Femur (tissue), 1 donor: Measurements from ENCODE around the gene ATP10B.
"Not testable (repeated sequence)": the region's sequence is repeated elsewhere in the genome, so short reads cannot be mapped to it uniquely, and the experiment has no call there.

Source experiments
- DNase-seq: peaks from one replicate; pipeline ENCODE4 v3.0.0-alpha.2; 2017

Gene ATP10B

DNA sequence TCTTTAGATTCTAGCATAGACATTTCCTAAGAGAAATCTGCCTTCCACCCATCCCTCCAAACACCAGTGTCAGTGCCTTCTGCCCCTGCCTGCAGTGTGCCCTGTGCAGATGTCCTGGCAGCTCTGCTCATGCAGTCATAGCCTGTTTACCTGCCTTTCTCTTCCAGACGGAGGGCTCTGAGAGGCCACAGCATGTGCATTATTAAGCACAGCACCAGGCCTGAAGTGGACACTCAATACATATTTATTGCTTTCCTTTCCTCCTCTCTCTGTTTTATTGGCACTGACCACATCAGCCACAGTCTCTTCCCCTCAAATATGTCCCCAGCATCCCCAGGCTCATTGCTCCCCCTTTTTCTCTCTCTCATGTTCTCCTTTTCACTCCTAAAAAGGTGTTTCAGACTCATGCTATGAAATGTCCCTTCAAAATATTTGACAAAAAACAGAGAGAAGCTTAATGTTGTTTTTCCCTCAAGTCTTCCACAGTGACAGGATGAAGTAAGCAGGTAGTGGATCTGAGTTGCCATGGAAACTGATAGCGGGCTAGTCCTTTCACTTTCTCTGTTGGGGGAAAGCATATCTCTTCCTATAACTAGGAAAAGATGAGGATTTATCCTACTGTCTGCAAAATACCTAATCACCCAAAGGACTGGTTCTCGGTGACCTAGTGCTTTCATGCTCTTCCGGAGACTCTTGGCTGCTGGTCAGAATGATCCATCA is 100.9 kb downstream of the ATP10B start:
- no peak for DNase-seq

DNA sequence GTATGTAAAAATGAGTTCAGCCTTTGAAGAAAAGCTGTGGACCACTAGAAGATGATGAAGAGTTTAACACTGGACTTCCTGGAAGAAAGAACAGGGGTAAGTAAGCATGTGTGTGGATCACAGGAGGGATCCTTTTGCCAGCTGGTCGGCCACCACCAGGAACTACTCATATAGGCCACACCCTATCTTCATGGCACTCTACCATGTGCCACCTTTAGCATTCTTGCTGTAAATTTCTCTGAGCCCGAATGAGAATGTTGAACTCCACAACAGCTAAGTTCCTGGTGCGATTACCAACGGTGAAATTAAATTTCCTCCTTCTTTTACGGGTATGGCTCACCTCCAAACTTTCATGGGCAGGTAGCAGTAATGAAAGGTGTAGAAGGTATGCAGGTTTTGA is 102.3 kb downstream of the ATP10B start:
- DNase-seq: no peak

DNA sequence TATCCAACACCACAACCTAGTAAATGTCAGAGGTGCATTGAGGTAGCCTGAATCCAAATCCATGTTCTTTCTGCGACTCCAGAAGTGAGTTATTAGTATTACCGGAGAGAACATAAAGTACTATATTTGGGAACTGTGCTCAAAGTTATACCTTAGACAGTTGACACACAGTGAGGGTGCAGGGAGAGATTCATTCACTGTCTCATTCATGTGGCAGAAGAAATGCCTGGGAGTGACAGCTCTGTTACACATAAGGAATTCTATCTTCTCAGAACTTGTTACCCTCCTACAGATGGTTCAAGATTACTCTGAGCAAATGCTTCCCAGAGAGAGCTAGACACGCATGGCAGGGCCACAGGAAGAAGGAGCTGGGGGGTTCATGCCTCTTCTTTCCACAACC is 103.0 kb downstream of the ATP10B start:
- no peak for DNase-seq

DNA sequence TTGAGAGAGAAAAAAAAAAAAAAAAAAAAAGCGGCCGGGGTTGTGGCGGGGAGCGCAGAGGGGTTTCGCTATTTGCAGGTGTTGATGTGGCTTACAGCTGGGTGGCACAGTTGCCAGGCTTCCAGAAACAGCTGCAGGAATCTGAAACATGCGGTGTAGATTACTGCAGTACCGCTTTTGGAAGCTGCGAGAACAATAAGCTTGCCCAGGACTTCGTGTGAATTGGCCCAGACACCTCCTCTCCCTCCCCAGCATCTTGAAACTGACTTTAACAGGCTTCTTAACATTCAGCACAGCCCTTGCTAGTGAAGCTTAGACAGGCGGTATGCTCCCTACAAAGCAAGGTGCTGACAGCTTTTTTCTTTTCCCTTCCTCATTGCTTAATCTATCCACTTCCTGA is 104.0 kb downstream of the ATP10B start:
- peak; percentile 27 for DNase-seq

DNA sequence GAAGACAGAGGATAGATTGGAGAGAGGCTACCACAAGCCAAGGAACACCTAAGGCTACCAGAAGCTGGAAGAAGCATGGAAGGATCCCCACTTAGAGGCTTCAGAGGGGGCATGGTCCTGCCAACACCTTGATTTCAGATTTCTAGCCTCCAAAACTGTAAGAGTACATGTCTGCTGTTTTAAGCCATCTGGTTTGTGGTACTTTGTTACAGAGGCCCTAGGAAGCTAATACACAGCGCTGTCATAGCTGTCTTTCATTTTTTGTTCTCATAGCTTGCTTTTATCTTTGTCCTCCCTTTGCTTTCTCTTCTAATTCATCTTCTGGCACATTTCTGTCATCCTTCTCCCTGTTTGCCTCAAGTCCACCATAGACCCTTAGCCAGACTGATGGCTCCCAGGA is 104.5 kb downstream of the ATP10B start:
- DNase-seq: no peak

DNA sequence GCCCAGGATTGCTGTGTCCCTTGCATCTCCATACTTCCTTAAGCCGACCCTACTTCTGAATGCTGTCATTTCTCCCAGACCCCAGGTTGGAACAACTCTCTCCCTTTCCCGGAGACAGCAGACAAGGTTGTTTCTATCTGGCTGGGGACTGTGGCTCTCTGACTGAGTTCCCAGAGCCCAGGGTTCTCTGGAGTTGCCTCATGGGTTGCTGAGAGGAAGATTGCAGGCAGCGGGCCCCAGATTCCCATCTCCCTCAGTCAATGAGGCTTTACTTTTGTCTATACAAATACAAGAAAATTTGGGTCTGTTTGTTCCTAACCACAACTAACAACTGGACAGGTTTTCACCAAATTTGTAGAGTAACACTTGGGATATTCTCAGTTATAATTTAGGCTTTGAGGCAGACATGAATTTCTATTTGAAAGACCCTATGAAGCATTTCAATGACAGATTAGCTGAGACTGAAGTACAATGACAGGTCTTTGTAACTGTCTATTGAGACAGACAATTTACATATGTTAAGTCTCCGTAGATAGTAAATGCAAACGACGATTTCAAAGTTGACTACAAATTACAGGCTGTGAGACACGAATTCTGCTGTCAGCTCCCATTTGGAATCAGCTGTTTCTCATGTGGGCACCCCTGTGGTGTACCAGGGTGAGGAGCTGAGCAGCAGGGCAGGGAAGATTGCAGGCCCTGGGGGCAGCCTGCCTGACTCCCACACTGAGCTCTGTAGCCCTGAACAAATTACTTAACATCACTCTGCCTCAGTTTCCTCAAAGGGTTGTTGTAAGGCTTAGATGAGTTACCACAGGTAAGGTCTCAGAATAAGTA is 107.5 kb downstream of the ATP10B start:
- no peak for DNase-seq

DNA sequence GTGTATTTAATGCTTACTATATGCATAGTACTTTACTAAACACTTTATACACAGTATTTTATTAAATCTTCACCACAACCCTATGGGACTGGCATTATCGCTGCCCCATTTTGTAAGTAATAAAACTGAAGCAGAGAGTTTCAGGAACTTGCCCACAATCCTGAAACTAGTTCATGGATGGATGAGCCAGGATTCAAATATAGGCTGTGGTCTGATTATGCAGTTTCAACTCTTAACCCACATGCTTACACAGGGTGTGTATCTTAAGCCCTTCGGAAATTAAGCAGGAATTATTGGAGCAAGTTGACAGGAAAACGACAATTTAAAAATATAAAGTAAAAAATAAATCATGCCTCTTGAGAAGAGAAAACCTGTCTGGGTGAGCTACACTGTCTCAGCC is 109.0 kb downstream of the ATP10B start:
- DNase-seq: no peak

DNA sequence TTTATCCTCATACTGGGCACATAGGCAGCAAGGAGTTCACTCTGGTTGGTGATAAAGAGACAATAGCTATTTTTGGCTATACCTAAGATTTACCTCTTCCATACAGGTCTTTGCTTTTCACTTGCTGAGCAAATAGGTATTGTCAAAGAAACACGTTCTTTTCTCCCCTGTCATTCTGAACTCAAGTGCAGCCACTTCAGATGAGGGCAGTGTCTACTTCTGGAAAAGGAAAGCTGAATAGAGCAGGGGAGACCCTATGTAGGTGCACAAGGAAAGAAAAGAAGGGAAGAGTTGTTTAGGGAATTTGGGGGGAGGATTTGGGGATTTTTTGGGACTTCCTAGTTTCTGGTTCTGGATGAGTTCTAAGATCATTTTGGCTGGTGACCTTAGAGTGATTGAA is 109.6 kb downstream of the ATP10B start:
- DNase-seq: no peak

DNA sequence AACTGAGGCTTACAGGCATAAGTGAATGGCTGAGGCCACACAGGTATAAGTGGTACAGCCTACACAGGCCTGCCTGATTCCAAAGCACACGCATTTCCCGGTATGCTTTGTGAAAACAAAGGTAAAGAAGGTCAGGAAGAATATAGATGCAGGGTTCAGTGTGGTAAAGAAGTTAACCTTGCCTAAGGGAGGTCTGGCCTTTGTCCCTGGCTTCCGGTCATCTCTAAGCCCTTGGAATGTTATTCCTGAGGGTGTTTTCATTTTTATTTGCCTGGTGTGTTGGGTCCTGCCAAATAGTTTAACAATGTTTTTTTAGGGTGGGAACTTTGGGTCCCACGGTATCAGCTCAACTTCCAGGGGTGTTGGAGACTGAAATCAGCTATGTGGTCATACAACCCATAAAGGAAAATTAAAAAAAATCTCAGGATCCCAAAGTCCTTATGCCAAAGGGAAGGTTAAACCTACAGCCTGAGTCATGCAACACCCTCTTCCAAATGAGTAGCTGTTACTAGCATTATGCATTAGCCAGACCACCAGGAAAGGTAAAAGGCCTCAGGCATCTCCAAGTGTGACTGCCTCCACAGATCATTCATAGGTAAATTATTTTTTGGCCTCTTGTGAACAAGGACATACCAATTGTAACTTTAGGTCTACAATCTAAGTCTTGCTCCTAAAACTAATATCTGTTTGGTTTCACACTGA is 124.6 kb downstream of the ATP10B start:
- no peak for DNase-seq

DNA sequence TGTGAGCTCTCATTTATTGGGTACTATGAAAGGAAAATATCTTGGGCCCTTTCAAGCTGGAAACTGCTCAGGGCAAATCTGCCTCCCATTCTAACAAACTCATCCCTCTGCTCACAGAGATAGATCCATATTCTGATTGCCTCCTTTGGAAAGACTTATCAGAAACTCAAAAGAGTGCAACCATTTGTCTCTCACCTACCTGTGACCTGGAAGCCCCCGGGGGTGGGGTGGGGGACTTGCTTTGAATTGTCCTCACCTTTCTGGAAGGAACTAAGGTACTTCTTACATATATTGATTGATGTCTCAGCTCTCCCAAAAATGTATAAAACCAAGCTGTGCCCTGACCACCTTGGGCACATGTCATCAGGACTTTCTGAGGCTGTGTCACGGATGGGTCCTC is 125.3 kb downstream of the ATP10B start:
- no peak for DNase-seq

DNA sequence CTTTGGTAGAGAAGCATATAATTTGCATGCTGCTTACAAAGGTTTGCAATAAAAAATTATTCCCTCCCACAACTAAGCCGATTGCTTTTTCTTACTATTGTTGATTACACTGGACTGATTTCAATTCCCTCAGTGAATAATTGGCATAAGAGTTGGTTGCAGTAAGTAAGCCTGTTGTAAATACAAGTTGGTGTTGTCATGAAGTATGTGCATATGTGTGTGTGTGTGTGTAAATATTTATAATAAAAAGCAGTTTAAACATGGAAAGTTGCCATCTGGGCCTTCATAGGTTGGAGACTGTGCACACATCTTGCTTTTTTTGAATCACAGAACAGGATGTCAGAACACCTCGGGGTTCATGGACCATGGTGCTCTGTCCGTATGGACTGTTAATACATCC is 131.2 kb downstream of the ATP10B start:
- no peak for DNase-seq

DNA sequence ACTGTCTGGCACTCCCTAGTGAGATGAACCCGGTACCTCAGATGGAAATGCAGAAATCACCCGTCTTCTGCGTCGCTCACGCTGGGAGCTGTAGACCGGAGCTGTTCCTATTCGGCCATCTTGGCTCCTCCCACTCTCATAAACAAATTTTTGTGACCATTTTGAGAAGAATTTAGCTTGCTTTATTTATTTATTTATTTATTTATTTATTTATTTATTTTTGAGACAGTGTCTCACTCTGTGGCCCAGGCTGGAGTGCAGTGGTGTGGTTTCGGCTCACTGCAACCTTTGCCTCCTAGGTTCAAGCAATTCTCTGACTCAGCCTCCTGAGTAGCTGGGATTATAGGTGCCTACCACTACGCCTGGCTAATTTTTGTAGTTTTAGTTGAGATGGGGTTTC is 136.5 kb downstream of the ATP10B start:
- not testable (repeated sequence) for DNase-seq

DNA sequence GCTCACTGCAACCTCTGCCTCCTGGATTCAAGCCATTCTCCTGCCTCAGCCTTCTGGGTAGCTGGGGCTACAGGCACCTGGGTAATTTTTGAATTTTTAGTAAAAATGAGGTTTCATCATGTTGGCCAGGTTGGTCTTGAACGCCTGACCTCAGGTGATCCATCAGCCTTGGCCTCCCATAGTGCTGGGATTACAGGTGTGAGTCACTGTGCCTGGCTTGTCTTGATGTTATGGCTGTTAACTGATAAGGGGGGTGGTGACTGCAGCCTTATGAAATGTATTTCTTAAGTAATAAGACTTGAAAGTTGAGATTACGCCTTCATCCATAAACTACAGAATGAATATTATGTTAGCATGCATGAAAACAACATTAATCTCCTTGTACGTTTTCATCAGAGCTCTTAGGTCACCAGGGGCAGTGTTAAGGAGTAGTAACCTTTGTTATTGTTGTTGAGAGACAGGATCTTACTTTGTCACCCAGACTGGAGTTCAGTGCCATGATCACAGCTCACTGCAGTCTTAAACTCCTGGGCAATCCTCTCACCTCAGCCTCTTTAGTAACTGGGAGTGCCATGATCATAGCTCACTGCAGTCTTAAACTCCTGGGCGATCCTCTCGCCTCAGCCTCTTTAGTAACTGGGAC is 148.3 kb downstream of the ATP10B start:
- no peak for DNase-seq

DNA sequence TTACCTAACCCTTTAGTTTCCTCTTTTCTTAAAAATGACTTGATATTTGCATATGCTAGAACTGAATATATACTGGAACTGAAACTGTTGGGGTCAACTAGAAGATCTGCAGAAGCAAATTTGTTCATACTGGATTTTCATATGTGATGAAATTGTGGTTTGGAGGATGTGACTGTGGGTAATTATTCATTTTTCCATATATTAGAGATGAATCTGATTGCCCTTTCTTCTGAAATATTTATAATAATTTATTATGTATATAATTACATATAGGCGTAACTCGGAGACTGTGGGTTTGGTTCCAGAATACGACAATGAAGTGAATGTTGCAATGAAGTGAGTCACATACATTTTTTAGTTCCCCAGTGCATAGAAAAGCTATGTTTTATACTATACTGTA is 149.1 kb downstream of the ATP10B start:
- no peak for DNase-seq

DNA sequence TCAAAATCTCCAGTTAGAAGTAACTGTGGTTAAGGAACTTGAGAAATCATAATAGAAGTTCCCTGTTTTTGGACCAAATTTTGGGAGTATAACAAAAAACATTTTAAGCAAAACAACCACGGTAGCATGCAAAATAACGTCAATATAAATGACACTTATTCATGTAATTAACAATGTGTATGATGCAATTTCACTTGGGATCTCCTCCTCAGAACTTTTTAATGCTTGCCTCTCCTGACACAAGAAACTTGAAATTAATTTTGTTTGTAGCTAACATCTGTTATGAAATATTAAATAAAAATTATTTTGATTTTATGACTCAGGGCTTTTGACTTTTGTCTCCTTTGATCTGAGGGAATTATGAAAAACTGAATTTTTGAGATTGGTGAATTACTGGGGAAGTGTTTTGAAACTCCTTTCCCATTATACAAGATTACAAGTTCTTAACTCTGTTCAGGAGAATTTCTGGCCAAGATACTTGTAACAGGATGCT is 149.7 kb downstream of the ATP10B start:
- DNase-seq: no peak

DNA sequence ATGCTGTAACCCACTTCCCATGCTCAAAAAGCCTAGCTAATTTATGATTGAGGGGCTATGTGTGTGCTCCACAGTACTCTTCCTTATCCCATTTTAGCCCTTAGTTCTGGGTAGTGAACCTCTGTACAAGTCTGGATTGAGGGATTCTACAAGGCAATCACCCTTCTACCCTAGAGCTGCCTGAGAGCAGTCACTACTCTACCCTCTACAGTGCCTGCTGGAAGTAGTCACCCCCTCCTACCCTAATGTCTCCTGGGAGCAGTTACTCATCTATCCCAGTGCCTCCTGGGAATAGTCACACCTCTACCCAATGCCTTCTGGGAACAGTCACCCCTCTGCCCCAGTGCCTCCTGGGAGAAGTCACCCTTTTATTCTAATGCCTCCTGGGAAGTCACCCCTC is 150.6 kb downstream of the ATP10B start:
- DNase-seq: no peak

DNA sequence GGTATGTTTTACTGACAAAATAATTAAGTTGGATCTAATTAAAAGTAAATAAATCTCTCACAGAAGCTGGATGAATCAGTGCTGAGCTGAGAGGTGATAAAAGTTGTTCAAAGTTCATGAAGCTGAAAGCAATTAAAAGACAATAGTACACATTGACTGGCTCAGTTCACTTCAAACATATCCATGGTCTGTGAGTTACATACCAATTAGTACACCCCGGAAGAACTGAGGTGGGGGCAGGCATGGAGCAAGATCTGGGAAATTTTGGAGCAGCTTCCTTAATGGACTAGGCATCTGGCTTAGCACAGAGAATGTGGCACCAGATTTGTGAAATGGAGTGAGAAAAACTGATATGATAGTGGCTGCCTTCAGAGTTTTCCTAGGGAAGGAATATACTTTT is 152.7 kb downstream of the ATP10B start:
- no peak for DNase-seq

DNA sequence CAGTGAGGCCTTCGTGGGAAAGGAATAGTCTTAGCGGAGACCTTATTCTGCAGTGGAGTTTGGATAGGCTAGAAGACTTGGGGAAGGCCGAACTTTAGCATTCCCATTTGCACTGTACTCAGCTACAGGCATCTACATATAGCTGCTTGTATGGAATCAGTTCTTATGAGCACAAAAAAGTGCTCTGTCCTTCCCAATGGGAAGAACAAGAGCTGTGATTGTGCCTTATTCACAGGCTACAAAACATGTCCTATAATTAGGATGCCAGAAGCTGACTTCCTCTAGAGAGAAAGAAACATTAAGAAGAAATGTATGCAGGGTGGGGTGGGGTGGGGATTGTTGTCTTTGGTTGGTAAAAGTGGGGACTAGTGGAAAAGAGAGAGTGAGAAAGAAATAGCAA is 154.7 kb downstream of the ATP10B start:
- no peak for DNase-seq

DNA sequence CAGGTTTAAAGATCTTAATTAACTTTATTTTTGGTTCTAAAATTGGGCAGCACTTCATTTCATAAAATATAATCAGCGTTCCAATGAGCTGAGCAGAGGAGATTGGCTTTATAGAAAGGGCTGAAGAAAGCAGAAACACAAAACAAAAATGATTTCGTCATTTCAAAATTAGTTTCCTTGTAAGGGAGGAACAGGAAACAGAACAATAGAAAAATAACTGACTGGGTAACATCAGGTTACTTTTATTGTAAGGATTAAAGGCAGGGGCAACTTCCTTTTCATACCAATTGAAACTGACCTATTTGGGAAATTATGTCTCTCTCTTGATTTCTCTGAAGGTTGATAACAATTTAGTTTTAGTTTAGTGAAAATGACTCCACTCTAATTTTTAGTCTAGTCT is 157.1 kb downstream of the ATP10B start:
- no peak for DNase-seq

DNA sequence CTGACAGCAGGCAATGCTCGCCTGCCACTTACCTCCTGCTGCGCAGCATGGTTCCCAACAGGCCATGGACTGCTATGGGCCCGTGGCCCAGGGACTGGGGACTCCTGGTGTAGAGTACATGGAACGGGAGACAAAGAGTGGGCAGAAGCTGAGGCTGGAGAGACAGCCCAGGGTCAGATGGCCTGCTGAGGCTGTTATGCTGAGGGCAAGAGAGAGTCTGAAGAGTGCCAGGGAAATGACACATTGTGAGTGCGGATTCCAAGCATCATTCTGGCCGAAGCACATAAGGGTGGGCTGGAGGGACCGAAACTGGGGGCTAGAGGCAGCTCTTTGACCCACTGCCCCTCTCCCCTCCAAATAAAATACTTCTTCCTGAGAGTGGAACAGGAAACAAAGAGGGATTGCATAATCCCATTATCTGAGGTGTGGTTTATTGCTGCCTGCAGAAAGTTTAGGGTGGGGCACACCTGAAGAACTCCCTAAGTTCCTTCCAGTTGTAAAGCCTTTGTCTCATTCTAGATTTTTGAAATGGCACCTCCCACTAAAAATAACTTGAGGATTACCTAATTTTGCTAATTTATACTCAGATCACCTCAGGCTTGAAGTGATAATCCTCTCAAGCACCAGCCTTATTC is 158.1 kb downstream of the ATP10B start:
- no peak for DNase-seq

DNA sequence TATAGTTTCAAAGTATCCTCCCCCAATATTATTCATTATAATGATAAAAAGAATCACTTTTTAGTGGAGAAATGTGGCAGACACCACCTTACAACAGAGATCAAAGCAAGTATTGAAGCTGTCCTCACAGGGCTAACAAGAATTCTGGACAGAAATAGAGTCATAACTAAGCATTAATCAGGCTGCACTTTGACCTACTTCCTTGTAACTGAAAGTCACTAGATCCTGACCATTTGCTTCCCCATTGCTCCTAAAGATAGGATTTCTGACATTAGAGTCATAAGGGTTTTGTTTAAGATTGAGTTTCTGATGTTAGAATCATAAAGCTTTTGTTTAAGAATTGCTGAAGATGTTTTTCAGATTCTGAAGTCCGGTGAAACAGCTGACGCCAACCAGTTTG is 159.7 kb downstream of the ATP10B start:
- DNase-seq: no peak

DNA sequence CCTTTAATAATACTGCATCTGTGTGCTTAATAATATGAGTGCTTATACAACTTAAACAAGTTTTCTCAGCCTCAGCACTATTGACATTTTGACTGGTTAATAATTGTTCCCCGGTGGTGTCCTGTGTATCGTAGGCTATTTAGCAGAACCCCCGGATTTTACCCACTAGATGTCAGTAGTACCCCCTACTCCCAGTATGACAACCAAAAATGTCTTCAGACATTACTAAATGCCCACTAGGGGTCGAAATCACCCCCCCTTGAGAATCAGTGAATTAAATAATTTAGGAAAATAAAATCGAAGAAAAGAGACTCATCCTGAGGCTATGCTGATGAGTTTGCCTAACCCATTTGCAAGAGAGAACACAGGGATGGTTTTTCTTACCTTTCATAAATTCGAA is 166.3 kb downstream of the ATP10B start:
- DNase-seq: no peak

DNA sequence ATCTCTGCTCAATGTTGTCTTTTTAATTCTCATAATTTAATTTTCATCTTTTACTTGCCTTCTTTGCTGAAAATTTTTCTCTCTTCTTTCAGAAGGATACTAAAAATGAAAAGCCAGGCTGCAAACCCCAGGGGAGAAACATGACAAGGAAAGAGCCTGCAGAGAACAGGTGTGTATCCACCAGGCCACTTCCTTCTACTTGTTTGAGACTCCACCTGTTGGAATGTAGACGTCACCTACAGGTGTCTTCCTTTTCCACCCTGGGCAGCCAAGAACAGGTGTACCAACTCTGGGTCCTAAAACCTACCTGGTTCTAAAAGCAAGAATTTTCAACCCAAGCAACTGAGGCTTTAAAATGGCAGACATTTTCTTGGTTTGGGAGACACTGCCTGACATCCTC is 166.8 kb downstream of the ATP10B start:
- DNase-seq: no peak
